Stimulated activated CD8-positive, alpha-beta memory T cell treated with anti-CD3 and anti-CD28 coated beads, Interleukin-4, amount 100 ng/mL, for 24 hours (primary cell): ENCODE measurements around the gene NT5DC1.
A peak's percentile ranks its signal among the peaks of the same experiment; 100 is the strongest.
"Not testable (repeated sequence)": the region's sequence is repeated elsewhere in the genome, so short reads cannot be mapped to it uniquely, and the experiment has no call there.

Source experiments
- DNase-seq: peaks from one replicate; pipeline ENCODE4 v3.0.0-alpha.2; 2020; ENCODE audit warnings: low read depth

The NT5DC1 gene

GRCh38 chr6:116279232-116280160, 178.8 kb downstream of the NT5DC1 start, which contains the start of gene TSPYL1:
Gene TSPYL1 (minus strand): TSS chr6:116279930. CDS start chr6:116279830, 100 bp downstream.
- peak; percentile 88 for DNase-seq

GRCh38 chr6:116280161-116280932, 179.7 kb downstream of the NT5DC1 start:
- no peak for DNase-seq

GRCh38 chr6:116280933-116281316, 180.3 kb downstream of the NT5DC1 start:
- no peak for DNase-seq

- DNase-seq = no peak
Measured at GRCh38 chr6:116282698-116283097, 182.0 kb downstream of the NT5DC1 start.

- DNase-seq = no peak
Measured at GRCh38 chr6:116283191-116283590, 182.5 kb downstream of the NT5DC1 start.

- DNase-seq = not testable (repeated sequence)
Measured at GRCh38 chr6:116284984-116285383, 184.3 kb downstream of the NT5DC1 start.

GRCh38 chr6:116286773-116287358, 186.2 kb downstream of the NT5DC1 start:
- DNase-seq = no peak

- DNase-seq = no peak
Measured at GRCh38 chr6:116287689-116288282, 187.1 kb downstream of the NT5DC1 start.

GRCh38 chr6:116289876-116290275, 189.2 kb downstream of the NT5DC1 start:
- DNase-seq = no peak

GRCh38 chr6:116290799-116291198, 190.1 kb downstream of the NT5DC1 start:
- no peak for DNase-seq

- no peak for DNase-seq
Measured at GRCh38 chr6:116291701-116292396, 191.2 kb downstream of the NT5DC1 start.

GRCh38 chr6:116292553-116292952, 191.9 kb downstream of the NT5DC1 start:
- no peak for DNase-seq

GRCh38 chr6:116298273-116298672, 197.6 kb downstream of the NT5DC1 start:
- DNase-seq = no peak

GRCh38 chr6:116298973-116299372, 198.3 kb downstream of the NT5DC1 start:
- DNase-seq = no peak
